ENCODE results near the gene NRG3.

GRCh38 chr10:82027711-82028110, 152.7 kb downstream of the NRG3 start:
- TF ChIP-seq, protein P1, sequence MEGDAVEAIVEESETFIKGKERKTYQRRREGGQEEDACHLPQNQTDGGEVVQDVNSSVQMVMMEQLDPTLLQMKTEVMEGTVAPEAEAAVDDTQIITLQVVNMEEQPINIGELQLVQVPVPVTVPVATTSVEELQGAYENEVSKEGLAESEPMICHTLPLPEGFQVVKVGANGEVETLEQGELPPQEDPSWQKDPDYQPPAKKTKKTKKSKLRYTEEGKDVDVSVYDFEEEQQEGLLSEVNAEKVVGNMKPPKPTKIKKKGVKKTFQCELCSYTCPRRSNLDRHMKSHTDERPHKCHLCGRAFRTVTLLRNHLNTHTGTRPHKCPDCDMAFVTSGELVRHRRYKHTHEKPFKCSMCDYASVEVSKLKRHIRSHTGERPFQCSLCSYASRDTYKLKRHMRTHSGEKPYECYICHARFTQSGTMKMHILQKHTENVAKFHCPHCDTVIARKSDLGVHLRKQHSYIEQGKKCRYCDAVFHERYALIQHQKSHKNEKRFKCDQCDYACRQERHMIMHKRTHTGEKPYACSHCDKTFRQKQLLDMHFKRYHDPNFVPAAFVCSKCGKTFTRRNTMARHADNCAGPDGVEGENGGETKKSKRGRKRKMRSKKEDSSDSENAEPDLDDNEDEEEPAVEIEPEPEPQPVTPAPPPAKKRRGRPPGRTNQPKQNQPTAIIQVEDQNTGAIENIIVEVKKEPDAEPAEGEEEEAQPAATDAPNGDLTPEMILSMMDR (conservative IDR thresholded peaks at IDR 0.05; ENCODE audit: low read depth, low read length) = no peak
- no peak for TF ChIP-seq POLR2A (IDR thresholded peaks at IDR 0.05; ENCODE audit: low read depth, low read length)

Measured in IMR-90 (cell line).